ENCODE results near the gene ZW10.

- no peak for TF ChIP-seq CTCF (conservative IDR thresholded peaks at IDR 0.05)
- TF ChIP-seq EZH2 (IDR thresholded peaks at IDR 0.05; ENCODE audit: low read depth): no peak
Observed at GRCh38 chr11:113732092-113732491, 41.4 kb downstream of the ZW10 start.

Measured in PC-9 (cell line).